Stimulated activated naive CD8-positive, alpha-beta T cell treated with anti-CD3 and anti-CD28 coated beads, Interleukin-15, Interleukin-2, amounts not matched to agents 100 ng/mL and 50 ng/mL, for 24 hours (primary cell): ENCODE results near the gene MAP7D1.
"Not testable (repeated sequence)": the region's sequence is repeated elsewhere in the genome, so short reads cannot be mapped to it uniquely, and the experiment has no call there.

Experiments
- H3K27ac Mint-ChIP-seq: one replicate; pipeline ENCODE4 v1.8.0; 2021; ENCODE audit warnings: mild to moderate bottlenecking, mixed read lengths
- H3K27me3 Mint-ChIP-seq: one replicate; pipeline ENCODE4 v1.8.0; 2021; ENCODE audit warnings: mixed read lengths
- H3K36me3 Mint-ChIP-seq: one replicate; pipeline ENCODE4 v1.8.0; 2021; ENCODE audit warnings: low read depth, mixed read lengths
- H3K4me1 Mint-ChIP-seq: one replicate; pipeline ENCODE4 v1.8.0; 2021; ENCODE audit warnings: low read depth, mixed read lengths
- H3K4me3 Mint-ChIP-seq: one replicate; pipeline ENCODE4 v1.8.0; 2021; ENCODE audit warnings: mild to moderate bottlenecking, mixed read lengths
- H3K9me3 Mint-ChIP-seq: one replicate; pipeline ENCODE4 v1.8.0; 2021; ENCODE audit warnings: mixed read lengths

The MAP7D1 gene

DNA sequence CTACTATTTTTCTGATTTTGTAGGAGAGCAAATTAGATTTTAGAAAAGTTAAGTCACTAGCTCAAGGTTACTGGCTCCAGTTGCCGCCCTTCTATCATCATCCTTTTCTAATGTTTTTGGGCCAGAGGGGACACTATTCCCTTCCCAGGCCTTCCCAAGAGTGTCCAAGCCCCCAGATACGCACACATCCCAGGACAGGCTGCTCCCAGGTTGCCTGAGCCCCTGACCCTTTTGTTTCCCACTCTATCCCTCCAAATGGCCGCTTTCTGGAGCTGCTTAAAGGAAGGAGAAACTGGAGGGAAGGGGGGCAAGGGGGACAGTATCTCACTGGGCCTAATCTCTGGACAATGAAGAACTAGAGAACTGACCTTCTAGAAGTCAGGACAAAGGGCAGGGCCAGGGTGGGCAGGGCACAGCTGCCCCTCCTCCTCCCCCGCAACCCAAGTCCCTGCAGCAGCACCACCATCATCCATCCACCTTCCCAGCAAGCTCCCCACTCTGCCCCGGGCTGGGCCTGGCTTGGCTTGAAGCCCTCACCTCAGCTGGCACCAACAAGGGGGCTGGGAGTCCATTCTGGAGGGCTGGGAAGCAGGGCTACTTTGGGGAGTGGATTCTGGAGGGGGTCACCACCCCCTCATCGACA, 1.1 kb upstream of the MAP7D1 start:
- H3K27me3 Mint-ChIP-seq: no peaks in the 10 kb centered on the region
- peak overlapping the region; percentile 85 for H3K27ac Mint-ChIP-seq
- no peaks in the 10 kb centered on the region for H3K9me3 Mint-ChIP-seq
- peaks cover 73% of the 10 kb centered on the region for H3K4me1 Mint-ChIP-seq
- H3K36me3 Mint-ChIP-seq: peaks cover 15% of the 10 kb centered on the region
- H3K4me3 Mint-ChIP-seq: peak overlapping the region; percentile 80

DNA sequence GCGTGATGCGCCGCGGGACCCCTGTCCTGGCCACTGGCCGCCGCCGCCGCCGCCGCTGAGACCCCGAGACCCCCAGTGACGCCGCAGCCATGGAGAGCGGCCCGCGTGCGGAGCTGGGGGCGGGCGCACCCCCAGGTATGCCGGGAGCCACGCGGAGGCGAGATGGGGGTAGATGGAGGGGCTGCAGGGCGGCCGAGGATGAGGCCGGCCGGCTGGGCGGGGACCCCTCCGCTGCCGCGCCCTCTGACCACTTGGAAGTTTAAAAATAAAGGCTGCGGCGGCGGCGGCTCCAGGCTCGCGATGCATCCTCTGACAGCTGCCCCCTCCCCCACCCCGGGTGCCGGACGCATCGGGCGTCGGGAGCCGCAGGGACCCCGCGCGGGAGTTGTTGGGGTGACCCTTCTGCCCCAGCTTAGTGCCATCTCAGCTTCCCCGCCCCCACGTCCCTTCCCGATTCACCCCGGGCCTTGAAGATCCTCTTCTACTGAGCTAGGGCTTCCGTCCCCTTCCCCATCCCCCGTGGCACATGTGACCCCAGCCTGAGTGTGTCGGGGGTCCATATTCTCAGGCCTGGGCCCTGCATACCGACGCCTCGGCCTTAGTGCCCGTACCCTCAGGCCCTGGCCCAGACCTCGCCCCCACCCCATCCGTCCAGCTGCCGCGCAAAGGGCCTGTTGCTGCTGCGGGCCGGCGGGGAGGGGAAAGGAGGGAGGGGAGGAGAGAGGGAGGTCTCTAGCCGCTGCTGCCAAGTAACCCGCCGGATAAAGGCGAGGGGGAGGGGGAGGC, 562 bp downstream of the MAP7D1 start:
- Mint-ChIP-seq H3K9me3 (no peaks in the 10 kb centered on the region), H3K27ac (peak overlapping the region; percentile 91), H3K36me3 (peaks cover 21% of the 10 kb centered on the region), H3K27me3 (no peaks in the 10 kb centered on the region), H3K4me3 (peak overlapping the region; percentile 87), H3K4me1 (peaks cover 74% of the 10 kb centered on the region)

DNA sequence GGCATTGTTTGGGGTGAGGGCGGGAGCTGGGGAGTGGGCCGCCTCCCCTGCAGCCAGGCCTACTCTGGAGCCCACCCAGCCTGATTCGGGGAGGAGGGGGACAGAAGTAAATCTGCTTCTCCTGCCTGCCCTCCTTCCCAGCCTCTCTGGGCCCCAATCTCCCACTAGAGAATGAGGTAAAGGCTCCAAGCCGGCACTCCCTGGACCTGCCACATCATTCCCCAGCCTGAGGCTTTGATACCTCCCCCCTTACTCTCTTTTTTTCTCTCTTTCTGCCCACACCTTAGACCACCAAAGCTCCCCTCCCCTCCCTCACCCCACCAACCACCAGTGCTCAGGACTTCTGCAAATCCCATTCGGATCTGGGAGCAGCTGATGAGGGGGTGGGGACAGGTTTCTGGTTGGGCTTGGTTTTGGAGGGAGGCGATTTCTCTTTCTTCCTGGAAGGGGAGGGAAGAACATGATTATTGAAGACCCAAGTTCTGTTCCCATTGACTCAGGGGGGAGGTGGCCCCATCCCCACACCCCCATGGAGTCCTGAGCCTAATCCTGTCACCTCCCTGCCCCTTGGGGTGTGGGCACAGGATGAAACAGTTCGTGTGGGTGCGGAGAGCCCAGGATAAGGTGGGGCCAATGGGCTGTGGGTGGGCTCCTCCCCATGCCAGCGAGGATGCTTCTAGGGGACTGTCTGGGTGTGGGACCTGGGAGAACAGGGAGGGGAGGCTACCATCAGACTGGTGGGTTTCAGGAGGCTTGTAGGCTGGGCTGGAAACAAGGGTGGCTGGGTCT, 1.3 kb downstream of the MAP7D1 start:
- Mint-ChIP-seq H3K9me3 (no peaks in the 10 kb centered on the region), H3K36me3 (peaks cover 29% of the 10 kb centered on the region), H3K4me1 (peaks cover 74% of the 10 kb centered on the region), H3K4me3 (peak overlapping the region; percentile 87), H3K27me3 (no peaks in the 10 kb centered on the region), H3K27ac (peak overlapping the region; percentile 91)

DNA sequence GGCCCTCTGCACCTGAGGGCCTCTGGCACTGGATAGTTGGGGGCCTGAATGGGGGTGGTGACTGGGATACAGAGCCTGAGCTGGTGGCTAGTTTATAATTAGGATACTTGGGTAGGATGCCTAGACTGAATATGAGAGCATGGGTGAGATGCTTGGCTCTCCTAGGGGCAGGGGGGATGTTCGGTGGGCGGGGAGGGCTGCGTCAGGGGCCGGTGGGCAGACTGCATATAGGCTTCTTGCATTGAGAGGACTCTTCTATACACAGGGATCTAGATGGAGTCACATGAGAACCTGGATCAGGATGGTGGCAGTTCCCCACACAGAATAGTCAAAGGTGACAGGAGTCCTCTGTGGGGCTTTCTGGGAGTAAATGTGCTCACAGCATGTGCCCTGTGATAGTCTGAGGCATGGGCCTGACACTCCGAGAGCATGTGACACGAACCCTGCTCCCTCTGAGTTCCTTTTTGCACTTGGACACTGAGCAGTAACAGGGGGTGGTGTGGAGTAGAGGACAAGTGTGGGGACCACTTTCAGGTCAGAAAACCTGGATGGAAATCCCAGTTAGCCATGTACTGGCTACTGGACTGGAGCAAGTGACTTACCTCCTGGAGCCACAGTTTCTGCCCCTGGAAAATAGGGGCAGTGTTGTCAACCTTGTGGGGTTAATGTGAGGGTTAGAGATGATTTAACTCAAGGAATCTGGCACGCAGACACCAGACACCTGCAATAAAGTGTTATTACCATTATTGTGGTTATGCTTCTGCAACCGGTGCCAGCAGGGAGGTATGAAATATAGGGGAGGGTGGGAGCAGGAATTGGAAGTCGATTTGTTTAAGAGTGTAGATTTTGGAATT, 2.2 kb downstream of the MAP7D1 start:
- peaks cover 38% of the 10 kb centered on the region for H3K36me3 Mint-ChIP-seq
- no peaks in the 10 kb centered on the region for H3K9me3 Mint-ChIP-seq
- peaks cover 74% of the 10 kb centered on the region for H3K4me1 Mint-ChIP-seq
- peak overlapping the region; percentile 87 for H3K4me3 Mint-ChIP-seq
- H3K27me3 Mint-ChIP-seq: no peaks in the 10 kb centered on the region
- peak overlapping the region; percentile 91 for H3K27ac Mint-ChIP-seq

- Mint-ChIP-seq H3K36me3 (peaks cover 41% of the 10 kb centered on the region), H3K4me1 (peaks cover 70% of the 10 kb centered on the region), H3K27ac (peak overlapping the region; percentile 91), H3K4me3 (peak overlapping the region; percentile 87)
- not testable (repeated sequence) for H3K9me3 Mint-ChIP-seq, H3K27me3 Mint-ChIP-seq
Observed at GRCh38 chr1:36158827-36159252, 2.9 kb downstream of the MAP7D1 start.

- H3K27ac Mint-ChIP-seq: peak overlapping the region; percentile 94
- peaks cover 70% of the 10 kb centered on the region for H3K4me1 Mint-ChIP-seq
- peak overlapping the region; percentile 86 for H3K4me3 Mint-ChIP-seq
- no peaks in the 10 kb centered on the region for H3K9me3 Mint-ChIP-seq
- H3K27me3 Mint-ChIP-seq: no peaks in the 10 kb centered on the region
- H3K36me3 Mint-ChIP-seq: peaks cover 48% of the 10 kb centered on the region
Observed at GRCh38 chr1:36159614-36160387, 3.8 kb downstream of the MAP7D1 start.

- H3K27me3 Mint-ChIP-seq: no peaks in the 10 kb centered on the region
- peak overlapping the region; percentile 94 for H3K27ac Mint-ChIP-seq
- H3K36me3 Mint-ChIP-seq: peaks cover 50% of the 10 kb centered on the region
Observed at GRCh38 chr1:36160388-36160948, 4.5 kb downstream of the MAP7D1 start.

GRCh38 chr1:36160949-36161485, 5.1 kb downstream of the MAP7D1 start:
- Mint-ChIP-seq H3K9me3 (no peaks in the 10 kb centered on the region), H3K27ac (peak overlapping the region; percentile 94), H3K4me1 (peaks cover 77% of the 10 kb centered on the region), H3K4me3 (peak overlapping the region; percentile 86), H3K36me3 (peaks cover 53% of the 10 kb centered on the region), H3K27me3 (no peaks in the 10 kb centered on the region)

More at GRCh38 chr1:36160388-36160948, 4.5 kb downstream of the MAP7D1 start:
- Mint-ChIP-seq H3K4me3 (peak overlapping the region; percentile 86), H3K9me3 (no peaks in the 10 kb centered on the region), H3K4me1 (peaks cover 72% of the 10 kb centered on the region)

DNA sequence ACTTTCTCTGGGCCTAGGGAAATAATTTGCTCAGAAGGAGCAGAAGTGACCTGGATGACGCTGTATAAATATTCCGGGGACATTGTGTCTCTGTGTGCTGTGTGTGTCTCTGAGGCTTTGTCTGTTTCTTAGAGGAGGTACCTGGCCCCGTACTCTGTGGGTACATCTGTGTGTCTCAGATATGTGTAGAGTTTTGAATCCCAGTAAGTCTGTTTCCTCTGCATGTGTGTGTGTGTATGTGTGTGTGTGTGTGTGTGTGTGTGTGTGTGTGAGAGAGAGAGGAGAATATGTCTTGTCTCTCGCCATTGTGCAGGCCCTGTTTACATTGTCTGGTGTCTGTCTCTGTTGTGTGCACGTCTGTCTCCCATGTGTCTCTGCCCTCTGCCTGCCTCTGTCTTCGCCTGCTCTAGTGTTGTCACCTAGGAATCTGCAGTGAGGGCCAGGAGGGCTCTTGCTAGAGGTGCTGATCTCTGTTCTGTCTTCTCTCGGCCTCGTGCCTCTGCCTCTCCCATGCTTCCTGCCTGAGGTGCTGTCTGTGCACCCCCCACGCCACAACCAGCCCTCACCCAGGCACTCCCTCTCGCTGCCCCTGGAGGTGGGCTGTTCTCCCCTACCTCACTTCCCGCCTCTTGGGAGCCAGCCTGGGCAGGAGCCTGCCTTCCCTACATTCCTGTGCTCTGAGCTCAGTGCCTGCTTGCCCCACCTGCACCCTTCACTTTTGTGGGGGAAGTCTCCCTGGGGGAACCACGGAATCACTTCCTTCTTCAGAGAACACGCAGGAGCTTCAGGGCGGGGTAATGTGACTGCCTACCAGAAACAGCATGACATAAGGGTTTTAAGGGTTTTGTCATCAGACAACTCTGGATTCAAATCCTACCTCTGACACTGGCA, 5.9 kb downstream of the MAP7D1 start:
- Mint-ChIP-seq H3K4me3 (peak overlapping the region; percentile 86), H3K9me3 (no peaks in the 10 kb centered on the region), H3K27ac (peak overlapping the region; percentile 94), H3K27me3 (no peaks in the 10 kb centered on the region), H3K36me3 (peaks cover 59% of the 10 kb centered on the region), H3K4me1 (peaks cover 86% of the 10 kb centered on the region)

GRCh38 chr1:36162680-36163239, 6.8 kb downstream of the MAP7D1 start:
- Mint-ChIP-seq H3K36me3 (peaks cover 63% of the 10 kb centered on the region), H3K9me3 (no peaks in the 10 kb centered on the region), H3K27me3 (no peaks in the 10 kb centered on the region), H3K4me1 (peaks cover 84% of the 10 kb centered on the region), H3K27ac (peak overlapping the region; percentile 94), H3K4me3 (peak overlapping the region; percentile 86)

- H3K27ac Mint-ChIP-seq: peak overlapping the region; percentile 81
- peaks cover 77% of the 10 kb centered on the region for H3K4me1 Mint-ChIP-seq
- peaks cover 56% of the 10 kb centered on the region for H3K36me3 Mint-ChIP-seq
- H3K4me3 Mint-ChIP-seq: no peak overlapping the region
- H3K9me3 Mint-ChIP-seq: no peaks in the 10 kb centered on the region
- no peaks in the 10 kb centered on the region for H3K27me3 Mint-ChIP-seq
Observed at GRCh38 chr1:36163426-36163825, 7.5 kb downstream of the MAP7D1 start.

GRCh38 chr1:36164361-36164760, 8.4 kb downstream of the MAP7D1 start:
- Mint-ChIP-seq H3K27ac (peak overlapping the region; percentile 80), H3K4me1 (peaks cover 70% of the 10 kb centered on the region)

More at GRCh38 chr1:36164361-36164760, 8.4 kb downstream of the MAP7D1 start:
- Mint-ChIP-seq H3K4me3 (no peak overlapping the region), H3K27me3 (no peaks in the 10 kb centered on the region), H3K9me3 (no peaks in the 10 kb centered on the region), H3K36me3 (peaks cover 52% of the 10 kb centered on the region)
